ENCODE data around the gene THRA. TPM values are rescaled to one million over a fixed set of nuclear protein-coding genes. Genes with fewer than 3 reads are reported as not detected.
A peak's percentile ranks its signal among the peaks of the same experiment; 100 is the strongest.

Gene THRA
- total and polyA plus RNA-seq, 2 donors (not counting 3 experiments of a cell fraction or from before 2014, with no cell fraction given): 17.4 to 29.6 TPM

GRCh38 chr17:40072040-40072734 lies 9.4 kb downstream of the THRA start:
- Histone ChIP-seq H2AFZ (ENCODE audit: low read depth, low read length) (no peak overlapping the region), H3K9me3 (replicated peaks; ENCODE audit: control insufficient read depth, insufficient read depth, low read length) (no peaks in the 10 kb centered on the region), H3K4me1 (ENCODE audit: control insufficient read depth, extremely low read depth, insufficient read depth, low read length) (peaks cover 35% of the 10 kb centered on the region), H3K79me2 (ENCODE audit: control insufficient read depth, insufficient read depth, low read length) (peaks cover 2% of the 10 kb centered on the region), H3K36me3 (ENCODE audit: control insufficient read depth in 2 of 2, extremely low read depth in 1 of 2, insufficient read depth in 2 of 2, low read length in 2 of 2) (peaks cover 0 to 8% of the 10 kb centered on the region in 2 experiments), H3K27me3 (ENCODE audit: control insufficient read depth in 2 of 2, insufficient read depth in 2 of 2, low read length in 2 of 2) (no peaks in the 10 kb centered on the region), H3K9me1 (replicated peaks; ENCODE audit: control insufficient read depth, extremely low read depth, insufficient read depth, low read length) (no peaks in the 10 kb centered on the region), H3K4me2 (ENCODE audit: insufficient read depth, low read length) (no peak overlapping the region), H3K27ac (ENCODE audit: insufficient read depth, low read depth, low read length) (no peak overlapping the region), H4K20me1 (replicated peaks; ENCODE audit: control insufficient read depth, extremely low read depth, insufficient read depth, low read length) (no peaks in the 10 kb centered on the region), H3K4me3 (replicated peaks in 1 of 3; ENCODE audit: insufficient read depth in 1 of 3, low read depth in 1 of 3, low read length in 3 of 3) (no peak overlapping the region), H3K9ac (replicated peaks; ENCODE audit: extremely low read depth, insufficient read depth, low read length) (no peak overlapping the region)
- DNase-seq (ENCODE audit: low read depth, low spot score) (peak; percentile 76), FAIRE-seq (no peak)
- TF ChIP-seq POLR2AphosphoS5 (IDR thresholded peaks at IDR 0.05; ENCODE audit: insufficient read depth, low read depth, low read length) (no peak), GATA2 (IDR thresholded peaks at IDR 0.05; ENCODE audit: insufficient read depth, insufficient read length, low read depth, low read length) (no peak), JUN (IDR thresholded peaks at IDR 0.05; ENCODE audit: borderline replicate concordance, insufficient read depth, insufficient read length, low read depth) (no peak), MYC (IDR thresholded peaks at IDR 0.05; ENCODE audit: low read depth, low read length) (no peak), POLR2A (IDR thresholded peaks at IDR 0.05; ENCODE audit: low read depth, low read length) (no peak), FOS (IDR thresholded peaks at IDR 0.05; ENCODE audit: borderline replicate concordance, insufficient read depth, low read length) (no peak), EZH2 (IDR thresholded peaks at IDR 0.05; ENCODE audit: borderline replicate concordance, low read depth, low read length, severe bottlenecking) (no peak), CTCF (IDR thresholded peaks at IDR 0.05; ENCODE audit: extremely low read depth in 1 of 2, insufficient read depth in 1 of 2, low read depth in 1 of 2, low read length in 2 of 2) (no peak)
- TF ChIP-seq, protein P1, sequence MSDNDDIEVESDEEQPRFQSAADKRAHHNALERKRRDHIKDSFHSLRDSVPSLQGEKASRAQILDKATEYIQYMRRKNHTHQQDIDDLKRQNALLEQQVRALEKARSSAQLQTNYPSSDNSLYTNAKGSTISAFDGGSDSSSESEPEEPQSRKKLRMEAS (IDR thresholded peaks at IDR 0.05; ENCODE audit: insufficient read depth, insufficient read length): no peak
- dilution Hi-C loops (cut with MboI; ENCODE audit: extremely low pct_ligation_motif_present, low sequenced_read_pairs) (no loop called here), intact Hi-C loops (cut with micrococcal nuclease) (no loop called here)
- BruUV-seq (replicated peaks): no TSS peak
- ChIA-PET POLR2A (no interaction called here), CTCF (interaction anchor here (1.0 to 6.8 kb wide), 6 partner anchors 9 to 114 kb away, joined by 3 to 62 read pairs (median 6); partner anchors contain the start of gene THRA)

Data from endothelial cell of umbilical vein (primary cell).